ENCODE data around the gene CRYAB.
A peak's percentile ranks its signal among the peaks of the same experiment; 100 is the strongest.
"Not testable (repeated sequence)": the region's sequence is repeated elsewhere in the genome, so short reads cannot be mapped to it uniquely, and the experiment has no call there.

Gene CRYAB

DNA sequence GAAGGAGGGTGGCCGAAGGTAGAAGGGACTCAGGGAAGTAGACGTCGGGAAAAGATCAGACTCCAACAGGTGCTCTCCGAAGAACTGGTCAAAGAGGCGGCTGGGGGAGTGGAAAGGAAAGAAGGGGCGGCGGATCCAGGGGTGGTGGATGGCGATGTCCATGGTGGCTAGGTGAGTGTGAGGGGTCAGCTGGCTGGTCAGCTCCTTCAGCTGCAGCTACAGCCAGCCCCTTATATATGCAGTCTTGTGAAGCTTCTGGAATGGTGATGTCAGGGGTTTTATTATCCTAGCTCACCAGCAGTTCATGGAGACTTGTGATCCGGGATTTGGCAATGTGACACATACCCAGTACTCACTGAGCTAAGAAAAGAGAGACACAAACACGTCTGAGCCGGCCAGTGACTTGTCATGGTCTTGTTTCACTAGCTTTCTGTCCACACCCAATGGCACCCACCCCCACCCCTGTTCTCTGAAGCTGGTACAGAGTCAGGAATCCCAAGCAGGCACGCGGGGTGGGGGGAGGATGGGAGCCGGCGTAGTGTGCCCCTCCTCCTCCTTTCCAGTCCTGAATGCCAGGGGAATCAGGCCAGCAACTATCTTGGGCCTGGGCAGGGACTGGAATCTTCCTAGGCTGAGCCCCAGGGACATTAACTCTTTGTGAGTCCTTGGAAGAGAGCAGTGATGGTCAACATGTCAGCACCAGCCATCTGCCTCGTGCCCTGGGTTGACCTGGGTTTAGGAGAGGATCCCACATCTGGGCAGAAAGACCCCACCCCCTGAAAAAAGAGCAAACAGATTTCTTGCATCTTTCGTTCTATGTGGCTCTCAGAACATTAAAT lies at the start of gene CRYAB:
Gene CRYAB (minus strand): TSS at position 208 of the 839 bp plus-strand sequence. CDS start 46 bp downstream, at position 162.
- no peak for DNase-seq

GRCh38 chr11:111960916-111961315 lies 49.3 kb upstream of the CRYAB start:
- no peak for DNase-seq

DNA sequence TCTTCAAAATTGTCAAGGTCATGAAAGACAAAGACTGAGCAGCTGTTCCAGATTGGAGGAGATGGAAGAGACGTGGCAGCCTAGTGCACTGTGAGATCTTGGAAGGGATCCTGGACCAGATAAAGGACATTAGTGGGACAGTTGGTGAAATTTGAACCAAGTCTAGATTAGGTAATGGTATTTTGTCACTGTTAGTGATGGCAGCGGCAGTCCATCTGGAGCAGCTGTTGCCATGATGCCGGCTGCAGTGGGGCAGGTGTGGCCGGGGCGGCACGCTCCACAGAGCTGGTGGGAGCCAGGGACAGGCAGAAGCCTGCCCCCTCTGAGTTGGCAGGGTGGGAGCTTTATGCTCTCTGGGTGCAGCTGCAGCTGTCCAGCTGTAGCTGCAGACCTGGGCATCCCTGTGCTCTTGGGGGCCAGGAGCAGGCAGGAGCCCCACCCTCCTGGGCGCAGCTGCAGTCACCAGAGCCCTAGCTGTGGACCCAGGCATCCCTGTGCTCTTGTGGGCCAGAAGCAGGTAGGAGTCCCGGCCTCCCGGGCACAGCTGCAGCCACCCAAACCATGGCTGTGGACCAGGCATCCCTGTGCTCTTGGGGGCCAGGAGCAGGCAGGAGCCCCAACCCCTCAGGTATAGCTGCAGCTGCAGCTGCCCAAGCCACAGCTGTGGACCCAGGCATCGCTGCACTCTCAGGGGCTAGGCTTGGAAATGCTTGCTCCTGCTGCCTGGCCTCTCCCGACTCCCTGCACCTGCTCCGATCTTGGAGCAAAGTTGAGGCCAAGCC lies 46.3 kb upstream of the CRYAB start:
- DNase-seq, result no peak

DNA sequence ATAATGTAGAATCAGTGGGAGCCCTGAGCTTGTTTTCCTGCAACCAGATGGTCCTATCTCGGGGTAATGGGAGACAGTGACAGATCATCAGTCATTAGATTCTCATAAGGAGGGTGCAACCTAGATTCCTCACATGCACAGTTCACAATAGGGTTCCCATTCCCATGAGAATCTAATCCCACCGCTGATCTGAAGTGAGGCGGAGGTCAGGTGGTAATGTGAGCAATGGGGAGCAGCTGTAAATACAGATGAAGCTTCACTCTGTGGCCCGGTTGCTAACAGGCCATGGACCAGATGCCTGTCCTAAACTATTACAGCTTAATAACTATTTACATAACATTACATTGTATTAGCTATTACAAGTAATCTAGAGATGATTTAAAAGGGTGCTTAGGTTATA lies 42.6 kb upstream of the CRYAB start:
- DNase-seq, result no peak

GRCh38 chr11:111951565-111951964 lies 40.0 kb upstream of the CRYAB start:
- DNase-seq, result no peak

GRCh38 chr11:111949519-111950426 lies 38.2 kb upstream of the CRYAB start:
- DNase-seq, result no peak

DNA sequence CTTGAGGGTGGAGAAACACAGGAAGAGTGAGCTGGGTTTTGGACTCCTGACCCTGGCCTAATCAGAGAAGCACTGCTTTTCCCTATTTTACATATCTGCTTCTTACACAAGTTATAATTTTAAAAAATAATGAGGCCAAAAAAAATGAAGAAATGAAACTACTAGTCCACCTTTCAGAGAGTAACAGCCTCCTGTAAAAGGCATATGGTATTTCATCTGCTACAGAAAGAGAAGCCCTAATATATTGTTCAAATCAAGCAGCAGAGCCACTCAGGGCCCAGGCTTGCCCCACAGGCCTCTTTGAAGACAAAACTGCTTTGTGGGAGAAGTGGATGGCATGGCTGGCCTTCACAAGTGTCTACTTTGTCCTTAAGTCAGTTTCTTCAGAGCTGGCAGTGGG lies 35.6 kb upstream of the CRYAB start:
- no peak for DNase-seq

DNA sequence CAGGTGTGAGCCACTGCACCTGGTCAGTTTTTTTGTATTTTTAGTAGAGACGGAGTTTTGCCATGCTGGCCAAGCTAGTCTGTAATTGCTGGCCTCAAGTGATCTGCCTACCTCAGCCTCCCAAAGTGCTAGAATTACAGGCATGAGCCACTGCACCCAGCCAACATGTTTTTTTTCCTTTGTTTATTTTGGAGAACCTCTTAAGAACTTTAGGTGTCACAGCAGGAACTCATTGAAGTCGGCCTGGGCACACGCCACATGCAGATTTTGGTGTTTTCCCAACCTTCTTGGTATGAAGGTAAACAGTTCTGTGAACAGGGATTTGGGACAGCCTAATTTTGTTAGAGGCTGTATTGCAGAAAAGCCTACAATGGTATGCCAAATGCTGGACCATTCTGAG lies 34.9 kb upstream of the CRYAB start:
- no peak for DNase-seq

DNA sequence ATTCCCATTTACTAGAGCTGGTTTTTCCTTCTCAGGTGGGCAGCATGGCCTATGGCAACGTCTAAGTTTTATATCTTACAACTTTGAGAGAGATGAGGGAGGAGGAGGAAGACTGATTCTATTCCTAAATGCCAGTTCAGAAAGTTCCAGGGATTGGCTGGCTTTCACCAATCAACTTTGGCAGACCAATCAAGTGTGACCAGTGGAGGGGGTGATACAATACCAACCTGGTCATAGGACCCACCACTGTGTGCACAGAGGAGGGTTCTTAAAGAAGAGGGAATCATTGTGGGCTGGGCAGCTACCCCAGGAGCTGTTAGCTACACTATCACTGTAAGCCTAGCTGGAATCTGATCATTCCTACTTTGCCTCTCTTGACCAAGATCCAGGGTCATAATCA lies 33.6 kb upstream of the CRYAB start:
- DNase-seq, result no peak

DNA sequence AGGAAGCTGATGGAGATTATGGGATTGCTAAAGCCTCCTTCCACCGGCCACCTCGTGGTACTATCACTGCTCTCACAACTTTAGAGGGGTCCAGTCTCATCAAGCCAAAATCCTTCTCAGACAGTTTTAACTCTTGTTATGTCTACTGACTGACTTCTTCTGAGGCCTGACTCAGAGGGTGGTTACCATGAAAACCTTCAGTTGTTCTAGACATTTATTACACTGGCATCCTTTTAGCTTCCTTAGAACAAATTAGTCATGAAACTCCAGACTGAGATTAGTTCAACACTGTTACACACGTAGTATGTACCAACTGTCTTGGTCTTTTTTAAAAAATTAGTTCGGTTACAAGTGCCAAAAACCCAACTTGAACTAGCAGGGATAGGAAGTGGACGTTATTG lies 33.1 kb upstream of the CRYAB start:
- DNase-seq, result no peak

- DNase-seq, result no peak
Observed at GRCh38 chr11:111944139-111944538, 32.6 kb upstream of the CRYAB start.

DNA sequence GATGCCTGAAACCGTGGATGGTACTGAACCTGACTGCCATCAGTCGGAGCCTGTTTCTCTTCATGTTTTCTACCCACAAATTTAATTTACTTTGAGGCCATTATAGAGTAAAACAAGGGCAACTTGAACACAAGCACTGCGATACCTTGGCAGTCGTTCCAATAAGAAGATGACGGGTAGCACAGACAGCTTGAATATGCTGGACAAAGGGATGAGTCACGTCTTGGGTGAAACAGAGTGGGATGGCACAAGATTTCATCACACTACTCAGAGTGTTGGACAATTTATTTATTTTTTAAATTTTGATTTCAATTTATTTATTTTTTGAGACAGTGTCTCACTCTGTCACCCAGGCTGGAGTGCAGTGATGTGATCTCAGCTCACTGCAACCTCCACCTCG lies 31.3 kb upstream of the CRYAB start:
- no peak for DNase-seq

DNA sequence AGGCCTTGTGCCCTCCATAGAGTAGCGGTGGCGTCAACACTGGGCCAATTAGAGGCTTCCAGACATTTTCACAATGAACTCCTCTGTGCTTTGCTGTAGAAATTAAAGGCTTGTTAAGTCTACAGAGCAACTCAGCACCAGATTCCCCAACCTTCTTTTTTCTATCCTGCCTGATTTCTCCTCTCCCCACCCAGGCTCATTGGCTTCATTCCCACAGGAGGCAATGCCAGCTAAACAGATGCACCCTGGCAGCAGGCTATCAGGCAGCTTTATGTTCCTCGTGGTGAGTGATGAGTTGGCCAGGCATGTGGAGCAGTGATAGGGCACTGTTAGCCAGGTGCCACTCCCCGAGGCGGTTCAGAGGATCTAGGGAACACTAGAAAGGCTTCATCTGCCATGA lies 30.4 kb upstream of the CRYAB start:
- no peak for DNase-seq

- no peak for DNase-seq
Observed at GRCh38 chr11:111939836-111940604, 28.4 kb upstream of the CRYAB start.

DNA sequence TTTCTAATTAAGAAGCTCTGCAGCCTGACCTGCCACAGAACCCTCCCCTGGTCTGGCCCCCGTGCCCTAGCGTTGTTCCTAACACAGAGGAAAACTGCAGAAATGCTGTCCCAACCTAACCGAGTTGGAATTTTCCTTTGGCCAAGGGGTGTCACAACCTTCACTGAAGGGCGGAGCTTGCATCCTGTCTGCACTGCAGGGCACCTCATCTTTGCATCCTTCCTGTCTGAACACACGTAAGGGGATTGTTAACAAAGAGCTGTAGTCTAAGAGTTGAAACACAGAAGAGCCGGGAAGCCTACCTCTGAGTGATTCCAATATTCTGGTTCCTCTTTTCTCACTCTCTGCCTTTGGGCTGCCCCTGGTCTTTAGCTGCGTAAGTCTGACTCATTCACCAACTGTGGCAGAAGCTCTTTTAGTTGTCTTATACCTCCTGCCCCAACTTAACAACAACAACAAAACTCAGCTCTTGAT lies 27.2 kb upstream of the CRYAB start:
- peak; percentile 8 for DNase-seq

- no peak for DNase-seq
Observed at GRCh38 chr11:111937844-111938243, 26.3 kb upstream of the CRYAB start.

DNA sequence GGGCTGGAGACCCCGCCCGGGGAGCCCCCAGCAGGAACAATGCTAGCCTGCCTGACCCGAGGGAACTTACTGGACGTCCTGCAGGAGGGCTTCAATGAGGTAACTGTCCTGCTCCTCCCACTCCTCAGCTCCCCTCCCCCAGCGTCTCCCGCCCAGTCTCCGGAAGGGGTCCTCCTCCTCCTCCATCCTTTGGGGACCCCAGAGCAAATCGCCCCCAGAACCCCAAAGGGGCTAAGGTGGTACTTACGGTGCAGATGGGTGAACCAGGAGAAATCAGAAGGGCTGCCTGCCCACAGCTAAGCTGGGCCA lies 25.8 kb upstream of the CRYAB start:
- no peak for DNase-seq

DNA sequence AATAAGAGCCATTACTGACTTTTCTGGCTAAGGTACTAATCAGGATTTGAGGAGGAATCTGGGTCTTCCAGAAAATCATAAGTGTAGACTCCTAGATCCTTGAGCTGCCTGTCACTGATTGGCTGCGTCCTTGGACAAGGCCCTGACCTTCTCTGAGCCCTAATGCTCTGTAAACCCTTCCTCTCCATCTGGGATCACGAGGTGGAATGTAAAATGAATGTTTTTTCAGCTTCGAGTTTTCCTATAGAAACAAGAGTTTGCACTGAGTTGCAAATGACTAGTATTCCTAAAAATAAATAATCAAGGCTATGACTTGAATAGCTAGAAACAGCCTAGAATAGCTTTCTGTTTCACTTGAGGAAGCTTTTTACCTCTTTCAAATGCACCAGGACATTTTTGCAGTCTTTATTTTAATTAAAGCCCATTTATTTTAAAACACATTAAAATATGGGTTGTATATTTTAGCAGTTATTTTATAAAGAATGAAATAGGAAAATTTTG lies 24.5 kb upstream of the CRYAB start:
- DNase-seq, result no peak

GRCh38 chr11:111935317-111936039 lies 23.9 kb upstream of the CRYAB start:
- DNase-seq, result no peak

- no peak for DNase-seq
Observed at GRCh38 chr11:111934306-111934705, 22.7 kb upstream of the CRYAB start.

DNA sequence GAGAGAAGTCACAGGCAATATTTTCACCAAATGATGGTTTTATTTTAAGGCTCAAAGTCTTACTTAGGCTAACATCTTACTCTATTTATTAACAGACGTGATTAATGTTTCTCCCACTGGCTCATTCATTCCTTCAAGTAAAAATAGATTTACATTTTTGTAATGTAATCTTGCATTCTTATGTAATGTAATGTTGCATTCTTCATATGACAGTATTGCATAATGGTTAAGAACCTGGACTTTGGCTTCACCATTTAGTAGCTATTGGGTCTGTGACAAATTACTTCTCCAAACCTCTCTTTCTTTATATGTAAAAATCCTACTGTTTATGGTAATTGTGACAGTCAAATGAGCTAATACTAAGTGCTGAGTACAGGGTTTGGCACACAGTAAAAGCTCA lies 22.3 kb upstream of the CRYAB start:
- DNase-seq, result no peak

- DNase-seq, result not testable (repeated sequence)
Observed at GRCh38 chr11:111933176-111933575, 21.6 kb upstream of the CRYAB start.
